GM12872 (cell line): ENCODE results near the gene HBZ.

Experiments used
- CTCF ChIP-seq: IDR thresholded peaks from 3 replicates; pipeline ENCODE4 v1.5.1; 2011; ENCODE audit warnings: low read depth, mild to moderate bottlenecking, low read length, moderate library complexity; ENCODE audit not compliant: insufficient read depth

Gene HBZ

DNA sequence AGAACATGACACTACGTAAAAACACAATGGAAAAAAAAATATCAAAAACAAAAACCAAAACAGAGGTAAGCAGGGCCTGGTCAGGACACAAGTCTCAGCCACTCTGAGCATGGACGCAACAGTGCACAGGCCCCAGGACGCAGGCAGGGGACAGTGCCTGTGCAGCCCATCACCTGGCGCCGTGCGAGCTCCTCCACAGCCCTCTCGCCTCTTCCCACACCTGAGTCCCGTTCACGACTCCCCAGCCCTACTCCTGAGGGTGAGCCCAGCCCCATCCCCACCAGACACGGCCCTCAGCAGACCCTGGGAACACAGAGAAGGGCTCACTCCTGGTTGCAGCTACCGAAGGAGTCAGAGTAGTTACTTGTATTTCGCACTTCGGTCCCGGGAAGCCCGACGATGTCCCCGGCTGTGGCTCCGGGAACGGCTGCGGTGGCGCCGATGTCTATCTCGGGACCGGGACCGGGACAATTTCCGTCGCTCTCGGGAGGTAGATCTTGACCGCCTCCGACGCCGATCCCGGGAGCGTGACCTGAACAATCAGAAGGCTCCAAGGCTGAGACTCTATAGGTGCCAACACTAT is 37.3 kb downstream of the HBZ start:
- TF ChIP-seq CTCF, result no peak

- no peak for TF ChIP-seq CTCF
Measured at GRCh38 chr16:191831-192230, 39.4 kb downstream of the HBZ start.

DNA sequence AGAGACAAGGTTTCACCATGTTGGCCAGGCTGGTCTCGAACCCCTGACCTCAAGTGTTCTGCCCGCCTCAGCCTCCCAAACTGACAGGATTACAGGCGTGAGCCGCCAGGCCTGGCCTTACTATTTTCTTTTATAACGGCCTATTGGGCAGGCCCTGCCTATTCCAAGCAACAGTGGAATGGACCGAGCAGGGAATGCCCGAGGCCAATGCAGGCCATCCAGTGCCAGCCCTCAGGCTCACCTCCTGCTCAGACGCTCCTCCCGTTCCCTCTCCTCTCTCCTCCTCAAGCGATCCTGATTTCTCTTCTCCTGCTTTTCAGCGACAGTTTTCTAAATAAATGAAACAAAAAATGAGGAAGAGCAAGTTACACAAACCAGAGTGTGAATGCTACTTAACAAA is 40.2 kb downstream of the HBZ start:
- TF ChIP-seq CTCF, result no peak

- no peak for TF ChIP-seq CTCF
Measured at GRCh38 chr16:193441-193840, 41.0 kb downstream of the HBZ start.

DNA sequence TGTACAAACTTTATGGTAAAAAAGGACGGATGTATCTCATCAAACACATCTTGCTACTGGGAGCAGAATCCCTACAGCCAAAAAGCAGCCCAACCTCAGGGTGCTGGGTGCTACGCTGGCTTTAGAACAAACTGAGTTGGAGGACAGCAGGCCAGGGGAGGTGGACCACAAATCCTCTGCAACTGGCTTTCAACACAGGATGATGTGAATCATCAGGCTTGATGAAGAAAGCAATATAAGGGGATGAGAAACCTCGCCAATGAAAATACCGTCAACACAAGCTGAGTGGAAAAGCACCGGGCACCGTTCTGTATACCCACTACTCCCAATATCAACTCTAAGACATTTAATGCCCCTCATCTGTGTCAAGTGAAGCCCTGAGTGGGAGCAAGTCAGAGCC is 42.1 kb downstream of the HBZ start:
- TF ChIP-seq CTCF, result no peak

GRCh38 chr16:200388-200787 is 47.9 kb downstream of the HBZ start:
- no peak for TF ChIP-seq CTCF

DNA sequence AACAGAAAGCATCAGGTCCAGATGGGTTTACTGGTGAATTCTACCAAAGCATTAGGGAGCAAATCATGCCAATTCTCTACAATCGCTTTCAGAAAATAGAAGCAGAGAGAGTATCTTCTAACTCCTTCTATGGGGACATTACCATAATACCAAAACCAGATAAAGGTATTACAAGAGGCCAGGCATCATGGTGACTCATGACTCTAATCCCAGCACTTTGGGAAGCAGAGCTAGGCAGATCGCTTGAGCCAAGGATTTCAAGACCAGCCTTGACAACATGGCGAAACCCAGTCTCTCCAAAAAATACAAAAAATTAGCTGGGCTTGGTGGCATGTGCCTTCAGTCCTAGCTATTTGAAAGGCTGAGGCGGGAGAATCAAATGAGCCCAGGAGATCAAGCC is 50.8 kb downstream of the HBZ start:
- no peak for TF ChIP-seq CTCF
